ENCODE data around the gene PGBD1.

Gene PGBD1

GRCh38 chr6:28245206-28245941 lies 36.0 kb upstream of the PGBD1 start:
- no peak for FAIRE-seq
- no peak for DNase-seq (ENCODE audit: insufficient read length, low spot score)
- no peak for TF ChIP-seq CTCF (IDR thresholded peaks at IDR 0.05; ENCODE audit: insufficient read depth, missing control alignments)

- DNase-seq (ENCODE audit: insufficient read length, low spot score): no peak
- FAIRE-seq: no peak
- no peak for TF ChIP-seq CTCF (IDR thresholded peaks at IDR 0.05; ENCODE audit: insufficient read depth, missing control alignments)
Observed at GRCh38 chr6:28248916-28249315, 32.5 kb upstream of the PGBD1 start.

DNA sequence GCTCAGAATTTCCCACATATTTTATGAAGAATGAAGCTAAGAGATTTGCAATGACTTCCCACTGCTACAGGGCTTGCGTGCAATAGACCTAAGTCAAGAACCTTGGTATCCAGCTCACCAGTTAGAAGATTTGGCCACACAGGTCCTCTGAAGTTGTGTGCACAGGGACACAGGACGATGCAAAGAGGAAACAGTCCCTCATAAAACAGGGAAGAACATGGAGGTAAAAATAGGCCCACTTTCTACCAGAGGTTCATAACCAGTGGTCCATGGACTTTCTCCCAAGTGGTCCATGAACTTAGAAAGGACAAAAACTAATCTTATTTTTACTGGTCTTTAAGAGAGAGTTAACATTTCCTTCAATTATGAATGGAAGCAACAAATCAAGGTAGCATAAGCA lies 30.6 kb upstream of the PGBD1 start:
- DNase-seq (ENCODE audit: insufficient read length, low spot score) (no peak), FAIRE-seq (no peak)
- TF ChIP-seq CTCF (IDR thresholded peaks at IDR 0.05; ENCODE audit: insufficient read depth, missing control alignments): no peak

GRCh38 chr6:28251661-28252008 lies 29.7 kb upstream of the PGBD1 start:
- FAIRE-seq: no peak
- no peak for TF ChIP-seq CTCF (IDR thresholded peaks at IDR 0.05; ENCODE audit: insufficient read depth, missing control alignments)
- DNase-seq (ENCODE audit: insufficient read length, low spot score): no peak

DNA sequence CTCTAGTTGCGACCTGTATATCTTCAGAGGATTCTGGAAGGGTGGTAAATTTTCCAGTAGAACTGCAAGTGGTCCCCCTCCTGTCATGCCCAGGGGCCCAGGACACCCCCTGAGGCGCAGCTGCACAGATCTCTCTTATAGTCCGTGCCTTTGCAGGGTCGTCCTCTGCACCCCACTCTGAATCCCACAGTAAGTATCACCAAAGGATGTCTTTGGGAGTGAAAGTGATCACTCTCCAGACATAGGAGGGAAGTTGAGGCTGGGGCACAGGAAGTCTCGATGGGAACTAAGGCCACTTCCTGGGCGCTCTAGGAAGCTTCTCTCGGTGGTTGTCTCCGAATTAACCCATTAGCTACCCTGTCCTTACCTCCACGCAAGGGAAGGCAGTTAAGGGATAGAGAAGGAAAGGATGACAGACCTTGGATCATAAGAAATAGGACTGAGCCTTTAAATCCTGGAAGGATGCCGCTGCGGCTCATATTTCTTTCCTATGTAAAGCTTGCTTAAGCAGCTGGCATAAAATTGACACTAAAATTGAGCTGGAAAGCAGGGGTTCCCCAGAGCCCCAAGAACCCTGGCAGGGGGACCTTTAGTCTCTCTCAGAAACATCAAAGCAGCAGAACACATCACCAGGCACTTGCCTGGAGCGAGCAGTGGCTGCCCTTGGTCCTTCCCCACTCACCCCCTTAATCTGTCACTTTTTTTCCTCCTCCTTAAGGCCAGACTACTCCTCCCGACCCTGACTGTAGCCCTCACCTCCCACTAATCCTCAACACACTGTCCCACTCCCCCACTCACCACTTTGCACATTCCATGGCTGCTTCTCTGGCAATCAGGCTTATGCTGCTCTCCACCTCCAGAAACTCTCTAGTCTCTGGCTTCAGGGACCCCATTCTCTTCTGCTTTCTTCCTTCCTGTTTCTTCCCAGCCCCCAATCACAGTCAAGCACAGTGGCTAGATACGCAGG lies 29.1 kb upstream of the PGBD1 start, which contains the start of gene ZKSCAN4:
ZKSCAN4 (minus strand) TSS at position 261 of the 967 bp plus-strand sequence. CDS start 289 bp downstream, outside the sequence.
- no peak for TF ChIP-seq CTCF (IDR thresholded peaks at IDR 0.05; ENCODE audit: insufficient read depth, missing control alignments)
- DNase-seq (ENCODE audit: insufficient read length, low spot score) (peak; percentile 36), FAIRE-seq (peak; percentile 35)

DNA sequence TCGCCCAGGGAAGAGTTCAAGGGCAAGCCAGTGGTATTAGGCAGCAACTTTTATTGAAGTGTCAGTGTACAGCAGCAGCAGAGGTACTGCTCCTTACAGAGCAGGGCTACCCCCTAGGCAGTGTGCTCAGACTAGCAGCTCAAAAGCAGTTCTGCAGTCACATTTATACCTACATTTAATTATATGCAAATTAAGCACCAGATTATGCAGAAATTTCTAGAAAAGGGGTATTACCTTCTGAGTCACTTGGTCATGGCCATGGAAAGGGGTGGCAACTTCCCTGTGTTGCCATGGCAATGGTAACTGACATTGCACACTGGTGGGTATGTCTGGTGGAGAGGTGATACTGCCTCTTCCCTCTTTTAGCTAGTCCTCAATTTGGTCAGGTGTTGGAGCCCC lies 27.3 kb upstream of the PGBD1 start:
- no peak for TF ChIP-seq CTCF (IDR thresholded peaks at IDR 0.05; ENCODE audit: insufficient read depth, missing control alignments)
- no peak for FAIRE-seq

More for the DNA sequence above, 27.3 kb upstream of the PGBD1 start:
- no peak for DNase-seq (ENCODE audit: insufficient read length, low spot score)

Measured in D721Med (cell line).